ENCODE results near the gene JPT2.
"Not testable (repeated sequence)": the region's sequence is repeated elsewhere in the genome, so short reads cannot be mapped to it uniquely, and the experiment has no call there.

The JPT2 gene

DNA sequence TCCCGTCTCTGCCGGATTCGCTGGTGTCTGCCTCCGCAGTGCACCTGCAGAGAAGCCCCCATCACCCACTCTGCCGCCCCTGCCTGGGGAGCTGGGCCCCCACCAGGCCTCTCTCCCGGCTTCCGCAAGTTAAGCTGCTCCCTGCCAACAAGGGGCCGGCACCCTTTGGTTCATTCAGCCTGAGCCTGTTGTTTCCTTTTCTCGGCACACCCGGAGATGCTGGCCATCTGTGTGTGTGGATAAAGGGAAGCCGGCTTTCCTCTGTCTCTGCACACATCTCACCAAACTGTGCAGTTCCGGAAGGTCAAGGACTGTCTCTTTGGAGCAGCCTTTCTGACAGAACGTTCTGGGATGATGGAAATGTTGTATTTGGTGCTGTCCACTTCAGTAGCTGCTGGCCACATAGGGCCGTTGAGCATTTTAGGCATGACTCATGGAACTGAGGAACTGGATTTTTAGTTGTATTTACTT lies 34.7 kb downstream of the JPT2 start:
- peak; percentile 50 for DNase-seq (ENCODE audit: low read depth)
- no peak overlapping the region for H3K4me3 ChIP-seq (ENCODE audit: low read depth, low read length)
- TF ChIP-seq, protein P1, sequence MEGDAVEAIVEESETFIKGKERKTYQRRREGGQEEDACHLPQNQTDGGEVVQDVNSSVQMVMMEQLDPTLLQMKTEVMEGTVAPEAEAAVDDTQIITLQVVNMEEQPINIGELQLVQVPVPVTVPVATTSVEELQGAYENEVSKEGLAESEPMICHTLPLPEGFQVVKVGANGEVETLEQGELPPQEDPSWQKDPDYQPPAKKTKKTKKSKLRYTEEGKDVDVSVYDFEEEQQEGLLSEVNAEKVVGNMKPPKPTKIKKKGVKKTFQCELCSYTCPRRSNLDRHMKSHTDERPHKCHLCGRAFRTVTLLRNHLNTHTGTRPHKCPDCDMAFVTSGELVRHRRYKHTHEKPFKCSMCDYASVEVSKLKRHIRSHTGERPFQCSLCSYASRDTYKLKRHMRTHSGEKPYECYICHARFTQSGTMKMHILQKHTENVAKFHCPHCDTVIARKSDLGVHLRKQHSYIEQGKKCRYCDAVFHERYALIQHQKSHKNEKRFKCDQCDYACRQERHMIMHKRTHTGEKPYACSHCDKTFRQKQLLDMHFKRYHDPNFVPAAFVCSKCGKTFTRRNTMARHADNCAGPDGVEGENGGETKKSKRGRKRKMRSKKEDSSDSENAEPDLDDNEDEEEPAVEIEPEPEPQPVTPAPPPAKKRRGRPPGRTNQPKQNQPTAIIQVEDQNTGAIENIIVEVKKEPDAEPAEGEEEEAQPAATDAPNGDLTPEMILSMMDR (conservative IDR thresholded peaks at IDR 0.05; ENCODE audit: low read depth, low read length) = no peak

DNA sequence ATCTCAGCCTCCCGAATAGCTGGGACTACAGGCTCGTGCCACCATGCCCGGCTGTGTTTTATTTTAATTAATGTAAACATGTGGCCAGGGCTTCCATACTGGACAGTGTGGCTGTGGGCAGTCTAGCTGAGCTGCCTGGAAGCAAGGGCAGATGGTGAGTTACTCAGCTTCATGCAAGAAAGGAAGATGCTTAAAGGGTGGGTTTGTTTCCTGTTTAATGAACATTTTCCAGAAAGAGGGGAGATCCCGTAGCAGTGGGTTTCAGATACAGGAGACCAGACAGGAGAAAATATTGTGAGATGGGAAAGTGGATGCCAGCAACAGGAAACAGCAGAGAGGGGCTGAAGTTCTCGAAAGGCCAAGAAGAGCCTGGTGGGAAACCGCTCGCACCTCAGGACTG lies 35.3 kb downstream of the JPT2 start:
- no peak overlapping the region for H3K4me3 ChIP-seq (ENCODE audit: low read depth, low read length)
- DNase-seq (ENCODE audit: low read depth) = no peak
- TF ChIP-seq, protein P1 (conservative IDR thresholded peaks at IDR 0.05; ENCODE audit: low read depth, low read length) = no peak

DNA sequence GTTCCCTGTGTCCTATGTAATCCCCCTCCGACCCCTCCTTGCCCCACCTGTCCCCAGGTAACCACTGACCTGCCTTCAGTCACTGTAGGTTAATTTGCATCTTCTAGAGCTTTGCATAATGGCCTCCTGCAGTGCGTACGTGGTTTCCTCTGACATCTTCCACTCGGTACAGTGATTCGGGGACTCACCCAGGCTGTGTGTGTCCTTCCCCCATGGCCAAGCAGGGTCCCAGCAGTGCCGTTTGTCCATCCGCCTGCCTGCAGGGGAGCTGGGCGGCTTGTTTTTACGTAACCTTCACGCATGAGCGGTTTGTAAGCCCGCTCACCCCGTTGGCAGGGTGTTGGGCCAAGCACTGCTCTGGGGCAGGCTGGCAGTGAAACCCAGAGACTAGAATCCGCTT lies 35.9 kb downstream of the JPT2 start:
- TF ChIP-seq, protein P1 (conservative IDR thresholded peaks at IDR 0.05; ENCODE audit: low read depth, low read length) = no peak
- DNase-seq (ENCODE audit: low read depth) = no peak
- H3K4me3 ChIP-seq (ENCODE audit: low read depth, low read length) = no peak overlapping the region

DNA sequence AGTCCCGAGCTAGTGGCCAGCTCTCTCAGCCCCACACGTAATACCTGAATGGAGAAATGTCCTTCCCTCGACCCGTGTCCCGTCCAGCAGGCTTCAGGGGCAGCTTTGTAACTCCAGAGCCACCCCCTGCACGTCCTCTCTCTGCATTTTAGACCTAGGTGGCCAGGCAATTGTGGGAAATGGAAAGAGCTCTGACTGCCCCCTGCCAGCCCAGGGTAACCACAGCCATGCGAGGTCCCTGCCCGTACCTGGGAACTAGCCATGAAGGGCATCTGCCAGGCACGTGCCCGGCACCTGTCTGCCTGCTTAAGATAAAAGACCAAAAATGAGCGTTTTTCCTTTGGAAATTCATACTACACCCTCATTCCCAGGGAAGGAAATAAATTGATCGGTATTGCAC lies 37.1 kb downstream of the JPT2 start:
- no peak for DNase-seq (ENCODE audit: low read depth)
- no peak overlapping the region for H3K4me3 ChIP-seq (ENCODE audit: low read depth, low read length)
- TF ChIP-seq, protein P1 (conservative IDR thresholded peaks at IDR 0.05; ENCODE audit: low read depth, low read length) = no peak

DNA sequence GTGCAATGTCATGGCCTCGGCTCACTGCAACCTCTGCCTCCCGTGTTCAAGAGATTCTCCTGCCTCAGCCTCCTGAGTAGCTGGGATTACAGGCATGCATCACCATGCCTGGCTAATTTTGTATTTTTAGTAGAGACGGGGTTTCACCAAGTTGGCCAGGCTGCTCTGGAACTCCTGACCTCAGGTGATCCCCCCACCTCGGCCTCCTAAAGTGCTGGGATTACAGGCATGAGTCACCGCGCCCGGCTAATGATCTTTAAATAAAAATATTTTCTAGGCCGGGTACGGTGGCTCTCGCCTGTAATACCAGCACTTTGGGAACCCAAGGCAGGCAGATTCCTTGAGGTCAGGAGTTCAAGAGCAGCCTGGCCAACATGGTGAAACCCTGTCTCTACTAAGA lies 40.2 kb downstream of the JPT2 start:
- not testable (repeated sequence) for DNase-seq (ENCODE audit: low read depth); H3K4me3 ChIP-seq (ENCODE audit: low read depth, low read length)

DNA sequence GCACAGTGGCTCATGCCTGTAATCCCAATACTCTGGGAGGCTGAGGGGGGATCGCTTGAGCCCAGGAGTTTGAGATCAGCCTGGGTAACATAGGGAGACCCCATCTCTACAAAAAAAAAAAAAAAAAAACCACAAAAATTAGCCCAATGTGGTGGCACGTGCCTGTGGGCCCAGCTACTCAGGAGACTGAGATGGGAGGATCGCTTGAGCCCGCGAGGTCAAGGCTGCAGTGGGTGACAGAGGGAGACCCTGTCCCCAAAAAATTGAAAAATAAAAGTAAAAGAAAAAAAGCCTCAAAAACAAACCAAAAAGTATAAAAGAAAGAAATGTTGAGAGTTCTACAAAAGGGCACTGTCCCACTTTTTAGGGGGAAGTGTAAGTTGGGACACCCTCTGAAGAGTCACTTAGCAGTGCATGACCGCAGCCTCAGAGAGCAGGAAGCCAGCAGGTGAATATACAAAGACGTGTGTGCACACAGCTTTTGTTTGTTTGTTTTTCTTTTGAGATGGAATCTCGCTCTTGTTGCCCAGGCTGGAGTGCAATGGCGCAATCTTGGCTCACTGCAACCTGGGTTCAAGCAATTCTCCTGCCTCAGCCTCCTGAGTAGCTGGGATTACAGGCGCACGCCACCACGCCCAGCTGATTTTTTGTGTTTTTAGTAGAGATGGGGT lies 41.6 kb downstream of the JPT2 start:
- DNase-seq (ENCODE audit: low read depth) = not testable (repeated sequence)

DNA sequence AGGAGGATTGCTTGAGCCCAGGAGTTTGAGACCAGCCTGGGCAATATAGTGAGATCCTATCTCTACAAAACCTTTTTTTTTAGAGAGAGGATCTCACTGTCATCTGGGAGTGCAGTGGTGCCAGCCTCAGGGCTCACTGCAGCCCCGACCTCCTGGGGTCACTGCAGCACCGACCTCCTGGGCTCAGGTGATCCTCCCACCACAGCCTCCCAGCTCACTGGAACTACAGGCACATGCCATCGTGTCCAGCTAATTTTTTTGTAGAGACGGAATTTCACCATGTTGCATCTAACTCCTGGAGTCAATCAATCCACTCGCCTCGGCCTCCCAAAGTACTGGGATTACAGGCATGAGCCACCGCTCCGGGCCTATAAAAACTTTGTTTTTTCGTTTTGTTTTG lies 43.3 kb downstream of the JPT2 start:
- TF ChIP-seq, protein P1 (conservative IDR thresholded peaks at IDR 0.05; ENCODE audit: low read depth, low read length) = no peak
- DNase-seq (ENCODE audit: low read depth) = no peak
- H3K4me3 ChIP-seq (ENCODE audit: low read depth, low read length) = no peak overlapping the region

More for the DNA sequence above, 41.6 kb downstream of the JPT2 start:
- not testable (repeated sequence) for H3K4me3 ChIP-seq (ENCODE audit: low read depth, low read length)

DNA sequence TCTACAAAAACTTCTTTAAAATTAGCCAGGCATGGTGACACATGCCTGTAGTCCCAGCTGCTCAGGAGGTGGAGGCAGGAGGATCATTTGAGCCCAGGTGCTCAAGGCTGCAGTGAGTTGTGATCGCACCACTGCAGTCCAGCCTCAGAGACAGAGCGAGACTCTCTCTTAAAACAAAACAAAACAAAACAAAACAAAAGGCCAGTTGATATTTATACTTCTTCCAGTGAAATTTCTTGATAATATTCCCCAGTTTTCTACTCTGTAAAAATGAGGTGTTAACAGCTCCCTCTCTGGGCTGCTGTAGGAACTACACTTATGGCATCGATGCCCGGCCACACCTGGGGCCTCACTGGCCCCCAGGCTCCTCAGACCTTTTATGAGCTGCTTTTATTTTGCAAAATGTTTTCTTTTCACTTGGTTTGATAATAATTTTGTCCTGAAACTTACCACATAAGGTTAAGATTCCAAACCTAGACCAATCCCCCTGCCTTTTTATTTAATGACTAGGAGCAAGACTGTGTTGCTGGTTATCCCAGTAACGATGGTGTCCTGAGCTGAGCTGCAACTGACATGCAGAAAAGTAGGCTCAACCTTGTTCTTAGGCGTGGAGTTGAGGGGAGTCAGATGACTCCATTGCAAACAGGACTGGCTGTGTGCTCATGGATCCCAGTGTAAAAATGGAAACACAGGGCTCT lies 45.5 kb downstream of the JPT2 start:
- DNase-seq (ENCODE audit: low read depth) = peak; percentile 63
- TF ChIP-seq, protein P1 (conservative IDR thresholded peaks at IDR 0.05; ENCODE audit: low read depth, low read length) = peak; percentile 79
- H3K4me3 ChIP-seq (ENCODE audit: low read depth, low read length) = no peak overlapping the region

Measured in choroid plexus epithelial cell (primary cell).